Choroid plexus epithelial cell (primary cell): Measurements from ENCODE around the gene ZFAND2A.
A peak's percentile ranks its signal among the peaks of the same experiment; 100 is the strongest.

Source experiments
- DNase-seq: peaks from one replicate; pipeline ENCODE4 v3.0.0-alpha.2; 2010; ENCODE audit warnings: low read depth
- H3K4me3 ChIP-seq: 2 replicates; pipeline ENCODE4 v1.5.1; 2011; ENCODE audit warnings: low read depth, mild to moderate bottlenecking, control low read depth, low read length, moderate library complexity
- CTCF ChIP-seq: conservative IDR thresholded peaks from 2 replicates; pipeline ENCODE4 v1.5.1; 2011; ENCODE audit warnings: low read depth, mild to moderate bottlenecking, control low read depth, inconsistent platforms, low read length, moderate library complexity

Gene ZFAND2A

GRCh38 chr7:1124816-1125602 lies 35.0 kb downstream of the ZFAND2A start:
- H3K4me3 ChIP-seq = no peak overlapping the region
- TF ChIP-seq CTCF = no peak
- DNase-seq = no peak

- no peak for DNase-seq
- H3K4me3 ChIP-seq = no peak overlapping the region
- no peak for TF ChIP-seq CTCF
Observed at GRCh38 chr7:1124164-1124563, 35.8 kb downstream of the ZFAND2A start.

- TF ChIP-seq CTCF = peak; percentile 82
- H3K4me3 ChIP-seq = peak overlapping the region; percentile 43
- DNase-seq = peak; percentile 76
Observed at GRCh38 chr7:1123715-1124114, 36.3 kb downstream of the ZFAND2A start.

- DNase-seq = no peak
- no peak overlapping the region for H3K4me3 ChIP-seq
- no peak for TF ChIP-seq CTCF
Observed at GRCh38 chr7:1122832-1123501, 37.0 kb downstream of the ZFAND2A start.

- no peak for DNase-seq
- no peak for TF ChIP-seq CTCF
- no peak overlapping the region for H3K4me3 ChIP-seq
Observed at GRCh38 chr7:1121886-1122831, 37.8 kb downstream of the ZFAND2A start.

GRCh38 chr7:1121476-1121875 lies 38.5 kb downstream of the ZFAND2A start:
- TF ChIP-seq CTCF = no peak
- H3K4me3 ChIP-seq = no peak overlapping the region
- DNase-seq = no peak
